Midbrain (tissue), 1 donor: Measurements from ENCODE around the gene RAB3A.

Experiments used
- DNase-seq: peaks from one replicate; lab custom pipeline; 2025; lab: John Stamatoyannopoulos, UW

Gene RAB3A

DNA sequence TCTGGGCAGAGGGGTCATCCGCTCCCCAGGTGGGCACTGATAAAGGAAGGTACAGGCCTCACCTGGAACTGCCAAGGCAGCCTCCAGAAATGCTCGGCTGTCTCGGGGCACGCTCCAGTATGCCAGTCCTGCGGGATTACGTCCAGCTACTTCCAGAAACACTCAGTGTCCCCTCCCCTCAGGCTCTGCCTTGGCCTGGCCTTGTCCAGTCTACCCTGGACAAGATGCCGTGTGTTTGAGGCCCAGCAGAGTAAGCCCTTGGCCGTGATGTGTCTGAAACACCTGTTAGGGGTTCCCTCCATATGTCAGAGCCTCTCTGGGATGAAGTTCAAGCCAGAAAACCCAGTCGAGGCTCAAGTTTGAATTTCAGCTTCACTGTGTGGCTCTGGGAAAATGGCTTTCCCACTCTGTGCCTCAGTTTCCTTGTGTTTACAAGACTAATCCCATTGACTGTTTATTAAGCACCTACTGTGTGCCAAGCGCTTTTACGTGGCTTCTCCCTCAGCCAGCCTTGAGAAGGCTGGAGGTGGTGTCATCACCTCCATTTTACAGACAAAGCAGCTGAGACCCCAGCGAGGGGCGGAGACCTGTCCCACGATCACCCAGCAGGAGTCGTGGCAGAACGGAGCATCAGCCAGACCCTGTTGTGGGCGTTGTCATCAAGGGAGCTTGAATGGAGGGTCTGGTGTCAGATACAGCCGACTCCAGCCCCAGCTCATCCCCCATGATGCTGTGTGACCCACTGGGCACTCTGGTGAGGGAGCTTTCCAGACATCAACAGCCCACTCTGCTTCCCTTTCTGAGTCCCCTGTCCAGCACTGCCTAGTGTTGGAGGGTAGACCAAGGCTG is 52.8 kb downstream of the RAB3A start:
- no peak for DNase-seq

DNA sequence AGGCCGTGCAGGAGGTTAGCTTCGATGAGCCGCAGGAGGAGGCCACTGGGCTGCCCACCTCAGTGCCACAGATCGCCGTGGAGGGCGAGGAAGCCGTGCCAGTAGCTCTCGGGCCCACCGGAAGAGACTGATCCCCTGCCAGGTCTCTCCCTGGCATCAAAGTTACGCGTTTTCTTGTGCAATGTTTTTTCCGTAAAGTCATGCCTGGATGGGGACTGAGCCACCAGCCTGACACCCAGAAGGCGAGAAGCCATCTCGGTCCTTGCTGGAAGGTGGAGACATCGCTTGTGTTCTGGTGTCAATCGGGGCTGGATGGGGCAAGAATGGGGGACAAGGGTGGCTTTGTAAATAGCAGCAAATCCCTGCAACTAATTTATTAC is 54.3 kb downstream of the RAB3A start:
- no peak for DNase-seq

GRCh38 chr19:18147396-18147795 is 56.4 kb downstream of the RAB3A start:
- DNase-seq, result no peak
